Left hindlimb (tissue), 1 donor: ENCODE data around the gene CAMTA1.

Source experiments
- DNase-seq: peaks from one replicate; pipeline ENCODE4 v3.0.0-alpha.2; 2018

CAMTA1 gene

GRCh38 chr1:7430047-7430608 lies 644.9 kb downstream of the CAMTA1 start:
- DNase-seq: no peak

GRCh38 chr1:7430691-7431090 lies 645.4 kb downstream of the CAMTA1 start:
- no peak for DNase-seq

DNA sequence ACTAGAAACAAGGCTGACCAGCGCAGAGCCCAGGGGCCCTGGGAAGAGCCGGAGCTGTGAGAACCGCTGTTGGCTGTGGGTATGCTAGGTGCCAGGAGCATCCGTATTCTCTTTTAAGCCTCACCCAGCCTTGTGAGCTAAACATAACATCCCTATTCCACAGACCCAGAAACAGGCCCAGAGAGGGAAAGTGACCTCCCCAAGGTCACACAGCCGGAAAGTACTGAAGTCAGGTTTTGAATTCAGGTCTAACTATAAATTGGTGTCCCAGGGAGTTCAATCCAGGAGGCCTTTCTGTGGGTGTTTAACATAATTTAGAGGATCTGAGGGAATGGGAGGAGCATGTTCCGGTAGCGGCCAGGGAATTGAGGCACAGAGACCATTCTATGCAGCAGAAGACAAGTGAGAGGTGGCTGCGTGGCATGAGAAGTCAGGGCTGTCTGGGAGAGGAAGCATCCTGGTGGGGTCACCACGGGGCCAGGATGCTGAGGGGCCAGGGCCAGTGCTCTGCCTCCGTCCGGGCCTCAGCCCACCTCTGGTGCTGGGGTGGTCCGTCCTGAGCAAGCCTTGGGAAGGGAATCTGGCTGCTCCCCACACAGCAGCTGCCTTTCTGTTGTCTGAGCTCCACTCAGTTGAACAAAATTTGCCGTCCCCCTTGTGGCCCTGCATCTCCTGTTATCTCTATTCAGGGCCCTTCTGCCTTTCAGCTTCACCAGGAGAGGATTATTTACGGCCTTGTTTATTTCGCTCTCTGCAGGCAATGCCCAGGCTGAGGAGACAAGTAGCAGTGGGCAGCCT lies 647.0 kb downstream of the CAMTA1 start:
- no peak for DNase-seq

- DNase-seq: no peak
These were observed 647.7 kb downstream of the CAMTA1 start for GRCh38 chr1:7432900-7433380.

- DNase-seq: no peak
These were observed 649.3 kb downstream of the CAMTA1 start for GRCh38 chr1:7434566-7434965.

GRCh38 chr1:7435276-7436055 lies 650.2 kb downstream of the CAMTA1 start:
- DNase-seq: no peak

- no peak for DNase-seq
These were observed 651.1 kb downstream of the CAMTA1 start for GRCh38 chr1:7436056-7437005.

GRCh38 chr1:7437036-7437435 lies 651.8 kb downstream of the CAMTA1 start:
- DNase-seq: no peak

- no peak for DNase-seq
These were observed 652.5 kb downstream of the CAMTA1 start for GRCh38 chr1:7437608-7438395.

DNA sequence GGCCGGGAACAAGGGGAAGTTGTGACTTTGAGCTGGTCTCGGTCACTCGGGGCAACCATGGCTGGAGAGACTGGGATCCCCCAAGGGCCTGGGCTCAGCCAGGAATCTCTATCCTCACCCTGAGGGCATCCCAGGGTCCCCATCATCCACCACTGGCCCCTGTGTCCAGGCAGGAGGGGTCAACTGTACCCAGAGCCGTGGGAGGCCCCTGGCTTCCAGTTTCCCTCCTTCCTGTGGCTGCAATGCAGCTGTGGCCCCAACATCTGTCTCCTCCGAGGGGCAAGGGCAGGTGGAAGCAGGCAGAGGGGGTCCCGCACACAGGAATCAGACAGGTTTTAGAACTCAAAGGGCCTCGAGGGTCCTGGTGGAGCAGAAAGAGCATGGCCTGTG lies 653.1 kb downstream of the CAMTA1 start:
- DNase-seq: no peak

DNA sequence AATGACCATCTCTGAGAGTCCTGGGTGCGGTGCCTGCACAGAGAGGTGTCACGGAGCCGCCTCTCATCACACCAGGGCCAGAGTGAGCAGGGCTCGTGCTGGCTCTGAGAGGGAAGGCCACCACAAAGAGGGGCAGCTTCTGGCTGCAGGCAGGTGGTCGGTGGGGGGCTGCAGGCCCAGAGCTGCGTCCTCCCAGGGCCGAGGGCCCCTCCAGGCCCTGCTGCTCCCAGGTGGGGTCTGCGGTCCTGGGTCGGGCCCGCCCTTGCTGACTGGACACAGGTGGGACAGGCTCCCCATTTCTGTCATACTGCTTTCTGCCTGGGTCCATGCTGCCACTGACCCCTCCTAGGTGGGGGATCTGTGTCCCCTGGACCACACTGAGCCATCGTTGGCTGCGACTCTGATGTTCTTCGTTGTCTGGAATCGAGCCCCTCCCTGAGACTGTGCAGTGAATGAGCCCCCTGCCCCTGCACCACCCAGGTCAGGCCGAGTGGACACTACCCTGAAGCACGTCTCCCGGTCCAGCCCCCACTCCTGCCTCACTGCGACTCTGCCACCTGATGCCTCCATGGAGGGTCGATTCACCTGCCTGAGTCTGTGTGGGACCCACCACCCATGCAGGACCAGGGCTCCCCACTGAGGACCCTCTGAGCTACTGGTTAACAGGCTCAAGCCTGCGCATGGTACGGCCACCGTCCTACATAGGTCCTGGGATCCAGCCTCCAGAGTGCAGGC lies 653.8 kb downstream of the CAMTA1 start:
- no peak for DNase-seq

DNA sequence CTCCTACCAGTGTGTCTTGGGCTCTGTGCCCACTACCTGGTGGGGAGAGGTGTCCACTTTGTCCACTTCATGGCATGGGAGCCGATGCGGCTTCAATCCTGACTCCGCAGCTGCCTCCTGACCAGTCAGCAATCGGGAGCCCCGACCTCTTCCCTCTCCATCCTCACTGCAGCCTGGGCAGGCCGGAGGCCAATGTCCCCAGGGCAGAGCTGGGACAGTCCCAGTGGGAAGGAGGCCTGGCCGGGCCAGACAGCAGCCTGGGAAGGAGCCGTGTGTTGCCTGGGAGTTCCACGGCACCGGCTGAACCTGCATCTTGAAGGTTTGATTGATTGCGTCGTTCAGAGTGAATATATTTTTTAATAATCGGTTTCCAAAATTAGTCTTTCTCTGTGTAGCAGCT lies 654.9 kb downstream of the CAMTA1 start:
- no peak for DNase-seq

- DNase-seq: no peak
These were observed 656.0 kb downstream of the CAMTA1 start for GRCh38 chr1:7441143-7441841.

DNA sequence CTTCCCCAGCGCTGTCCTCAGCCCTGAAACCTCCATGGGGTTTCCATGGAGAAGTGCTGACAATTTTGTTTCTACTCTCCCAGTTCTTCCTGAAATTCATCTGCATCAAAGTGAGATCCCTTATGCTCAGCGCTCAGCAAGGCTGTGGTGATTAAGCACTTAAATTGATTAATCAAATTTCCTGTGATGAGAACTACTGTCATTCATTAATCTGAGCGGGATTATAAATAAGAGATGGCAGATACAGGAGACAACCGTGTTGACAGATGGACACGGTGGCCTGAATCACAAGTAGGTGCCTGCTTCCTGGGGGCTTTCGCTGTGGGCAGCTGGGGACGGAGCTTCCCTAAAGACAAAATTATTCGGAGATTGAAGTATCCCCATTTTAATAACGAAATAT lies 656.8 kb downstream of the CAMTA1 start:
- no peak for DNase-seq

- DNase-seq: no peak
These were observed 657.7 kb downstream of the CAMTA1 start for GRCh38 chr1:7442918-7443317.

- no peak for DNase-seq
These were observed 659.1 kb downstream of the CAMTA1 start for GRCh38 chr1:7444363-7444762.

- no peak for DNase-seq
These were observed 661.8 kb downstream of the CAMTA1 start for GRCh38 chr1:7447093-7447492.

DNA sequence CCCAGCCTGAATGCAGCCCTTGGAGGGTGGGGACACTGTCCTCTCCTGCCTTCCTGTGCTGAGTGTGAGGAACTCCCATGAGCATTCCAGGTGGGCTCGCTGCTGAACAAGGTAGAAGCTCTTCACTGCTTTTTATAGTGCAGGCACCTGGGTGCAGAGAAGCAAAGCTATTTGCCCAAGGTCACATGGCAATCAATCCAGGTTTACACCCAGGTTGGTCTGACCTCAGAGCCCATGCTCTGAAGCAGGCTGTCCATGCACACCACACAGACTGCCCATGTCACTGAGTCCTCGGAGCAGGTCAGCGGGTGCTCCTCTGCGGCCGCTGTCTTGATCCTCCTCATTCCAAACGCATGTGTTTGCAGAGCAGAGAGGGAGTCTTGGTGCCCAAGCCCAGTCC lies 662.5 kb downstream of the CAMTA1 start:
- DNase-seq: no peak

GRCh38 chr1:7448986-7449385 lies 663.7 kb downstream of the CAMTA1 start:
- DNase-seq: no peak

DNA sequence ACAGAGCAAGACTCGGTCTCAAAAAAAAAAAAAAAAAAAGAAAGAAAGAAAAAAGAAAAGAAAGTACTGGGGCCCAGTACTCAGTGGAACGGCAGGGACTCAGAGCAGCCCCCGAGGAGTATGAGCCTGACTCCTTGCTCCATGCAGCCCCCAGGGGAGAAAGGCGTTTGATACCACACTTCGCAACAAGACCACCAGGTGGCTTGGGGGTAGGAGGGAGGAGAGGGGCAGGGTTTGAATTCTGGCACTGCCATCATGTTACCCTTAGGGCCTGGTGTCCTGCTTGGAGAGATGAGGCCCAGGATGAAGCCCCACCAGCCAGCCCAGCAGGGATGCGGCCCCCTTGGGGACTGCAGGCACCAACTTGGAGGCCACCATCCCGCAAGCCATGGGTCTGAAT lies 664.5 kb downstream of the CAMTA1 start:
- no peak for DNase-seq
